Renal cortical epithelial cell (primary cell): Measurements from ENCODE around the gene PLEKHA3. TPM values are rescaled to one million over a fixed set of nuclear protein-coding genes. Genes with fewer than 3 reads are reported as not detected.
A peak's percentile ranks its signal among the peaks of the same experiment; 100 is the strongest.
"Not testable (repeated sequence)": the region's sequence is repeated elsewhere in the genome, so short reads cannot be mapped to it uniquely, and the experiment has no call there.

Experiments
- DNase-seq: peaks from one replicate; pipeline ENCODE4 v3.0.0-alpha.2; 2011; ENCODE audit warnings: low read depth
- total RNA-seq: library from RNA; depleted of rRNA; stranded (reverse); fragments of >200 nt; gene quantifications from 2 replicates; pipeline ENCODE4 v1.2.3, GENCODE V29; 2014

The PLEKHA3 gene
- total RNA-seq: 5.7 and 22.8 TPM in 2 replicates

- peak; percentile 86 for DNase-seq
These were observed at the start of gene PLEKHA3 for GRCh38 chr2:178480227-178481181. PLEKHA3 (plus strand) TSS chr2:178480457; CDS start chr2:178480870, 413 bp downstream.

- no peak for DNase-seq
These were observed 43.6 kb upstream of the PLEKHA3 start for GRCh38 chr2:178436662-178437061.

DNA sequence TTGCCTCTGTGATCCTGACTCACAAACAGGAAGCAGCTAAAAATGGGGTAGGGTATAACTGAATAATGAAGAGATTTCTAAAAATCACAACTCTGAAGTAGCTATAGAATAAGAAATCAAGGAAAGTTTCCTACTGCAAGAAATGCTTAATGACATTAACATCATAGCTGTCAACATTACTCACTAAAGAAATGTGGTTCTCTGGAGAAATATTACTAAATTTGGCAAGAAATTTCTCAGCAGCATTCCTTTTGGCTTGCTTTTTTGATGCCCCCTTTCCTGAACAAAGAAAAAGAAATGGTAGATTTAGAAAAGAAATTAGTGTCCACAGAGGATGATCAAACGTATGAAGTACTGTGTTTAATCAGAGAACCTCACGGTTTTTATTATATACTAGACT is 38.8 kb upstream of the PLEKHA3 start:
- no peak for DNase-seq

DNA sequence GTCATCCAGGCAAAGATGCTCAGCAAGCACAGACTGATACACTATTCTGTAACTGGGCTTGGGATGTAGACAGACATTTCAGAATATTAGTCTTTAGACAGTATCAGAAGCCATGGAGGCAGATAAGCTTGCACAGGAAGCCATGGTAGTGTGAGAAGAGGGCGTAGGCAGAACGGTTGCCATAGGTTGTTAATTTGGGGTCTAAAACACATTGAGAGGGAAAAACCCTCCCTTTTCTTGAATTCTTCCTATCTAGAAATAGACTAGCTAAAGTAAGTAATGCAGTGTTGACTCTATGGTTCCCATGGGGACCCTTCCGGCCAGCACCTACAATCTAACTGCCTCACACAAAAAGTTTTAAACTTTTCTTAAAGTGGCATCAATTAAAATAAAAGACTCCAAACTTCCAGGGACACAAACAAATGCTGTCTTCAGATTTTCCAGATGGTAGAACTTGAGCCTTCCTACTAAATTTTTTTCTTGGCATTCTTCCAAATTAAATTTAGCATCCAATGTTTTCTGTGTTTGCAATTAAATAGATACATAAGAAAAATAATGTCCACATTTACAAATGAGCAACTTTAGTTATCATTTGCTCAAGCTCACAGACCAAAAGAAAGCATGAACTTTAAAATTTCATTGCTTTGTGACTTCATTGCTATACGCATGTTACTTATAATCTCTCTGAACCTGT is 31.1 kb upstream of the PLEKHA3 start:
- DNase-seq: no peak

GRCh38 chr2:178449700-178450523 is 30.3 kb upstream of the PLEKHA3 start:
- peak; percentile 19 for DNase-seq

DNA sequence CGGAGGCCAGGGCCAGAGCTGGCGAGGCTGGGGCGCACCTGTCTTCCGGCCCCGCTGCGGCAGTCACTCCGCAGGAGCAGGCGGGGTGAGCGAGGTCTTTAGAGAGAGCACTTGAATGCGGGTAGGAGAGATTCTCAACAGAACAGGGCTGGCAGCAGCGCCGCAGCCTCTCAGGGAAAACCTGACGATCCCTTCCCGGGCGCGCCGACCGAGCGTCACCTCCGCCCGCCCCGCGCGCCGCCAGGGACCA is 29.8 kb upstream of the PLEKHA3 start:
- DNase-seq: no peak

- peak; percentile 85 for DNase-seq
These were observed 29.3 kb upstream of the PLEKHA3 start, which contains the start of the genes PJVK and PRKRA for GRCh38 chr2:178450774-178451525. PJVK (plus strand) TSS chr2:178451378; CDS start chr2:178453410, 2,032 bp downstream. PRKRA (minus strand) TSS chr2:178451175; CDS start chr2:178451030, 145 bp downstream.

GRCh38 chr2:178452334-178452733 is 27.9 kb upstream of the PLEKHA3 start:
- no peak for DNase-seq

GRCh38 chr2:178452870-178453269 is 27.4 kb upstream of the PLEKHA3 start:
- no peak for DNase-seq

DNA sequence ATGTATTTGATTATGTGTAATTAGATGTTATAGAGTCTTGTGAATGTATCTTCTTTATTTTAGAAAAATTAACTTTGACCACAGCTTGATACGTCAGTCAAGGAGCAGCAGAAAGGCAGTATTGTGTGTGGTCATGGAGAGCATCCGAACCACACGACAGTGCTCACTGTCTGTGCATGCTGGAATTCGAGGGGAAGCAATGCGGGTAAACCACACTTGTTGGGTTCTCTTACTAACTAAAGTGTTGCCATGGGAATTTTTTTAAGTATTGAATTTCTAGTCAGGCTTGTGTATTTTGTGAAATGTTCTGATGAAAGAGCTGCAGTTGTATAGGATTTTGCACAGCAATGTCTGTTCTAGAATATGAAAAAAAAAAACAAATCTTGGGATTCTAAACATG is 24.3 kb upstream of the PLEKHA3 start:
- DNase-seq: no peak

- DNase-seq: no peak
These were observed 22.8 kb upstream of the PLEKHA3 start for GRCh38 chr2:178457390-178457886.

DNA sequence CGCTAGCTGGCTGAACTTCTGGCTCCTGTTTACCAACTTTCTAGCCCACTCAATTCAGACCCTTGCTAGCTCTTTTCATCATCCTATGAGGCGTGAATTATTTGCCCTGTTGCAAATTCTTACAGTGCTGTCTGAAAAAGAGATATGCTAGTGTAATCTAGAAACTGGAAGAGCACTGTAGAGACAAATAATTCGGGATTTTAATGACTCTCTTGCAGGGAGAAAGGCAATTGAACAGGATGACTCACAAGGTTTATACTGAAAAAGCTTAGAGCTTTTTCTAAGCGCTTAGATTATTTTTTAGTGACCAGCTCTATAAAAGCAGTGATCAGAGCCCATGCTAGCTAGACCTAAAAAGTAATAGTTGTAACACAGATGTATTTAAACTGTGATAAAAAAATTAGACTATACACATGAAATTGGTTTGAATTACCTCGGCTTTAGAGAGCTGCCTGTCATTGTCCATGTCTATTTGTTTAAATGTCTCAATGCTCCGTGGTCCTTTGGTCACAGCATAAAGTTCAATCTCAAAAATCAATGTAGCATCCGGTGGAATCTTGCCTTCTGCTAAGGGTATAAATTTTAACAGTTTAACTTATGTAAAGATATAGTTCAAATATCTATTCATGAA is 10.9 kb upstream of the PLEKHA3 start:
- DNase-seq: no peak

GRCh38 chr2:178471313-178471712 is 8.9 kb upstream of the PLEKHA3 start:
- DNase-seq: not testable (repeated sequence)

DNA sequence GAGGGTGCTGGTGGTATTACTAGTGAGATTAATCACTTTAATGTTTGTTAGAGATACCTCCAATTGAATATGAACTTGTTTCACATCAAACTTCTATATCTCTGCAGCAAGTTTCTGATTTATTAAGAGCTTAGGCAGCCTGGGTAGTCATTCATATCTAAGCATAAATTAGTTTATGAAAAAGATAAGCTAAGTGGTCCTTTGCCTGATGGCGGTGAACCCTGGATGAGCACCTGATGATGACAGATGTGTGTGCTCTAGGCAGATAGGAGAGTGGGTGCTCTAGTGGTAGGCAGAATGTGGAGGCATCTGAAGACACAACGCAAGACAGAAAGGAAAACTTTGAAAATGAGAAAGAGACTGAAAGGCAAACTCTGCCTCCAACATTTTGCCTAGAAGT is 6.9 kb upstream of the PLEKHA3 start:
- no peak for DNase-seq

DNA sequence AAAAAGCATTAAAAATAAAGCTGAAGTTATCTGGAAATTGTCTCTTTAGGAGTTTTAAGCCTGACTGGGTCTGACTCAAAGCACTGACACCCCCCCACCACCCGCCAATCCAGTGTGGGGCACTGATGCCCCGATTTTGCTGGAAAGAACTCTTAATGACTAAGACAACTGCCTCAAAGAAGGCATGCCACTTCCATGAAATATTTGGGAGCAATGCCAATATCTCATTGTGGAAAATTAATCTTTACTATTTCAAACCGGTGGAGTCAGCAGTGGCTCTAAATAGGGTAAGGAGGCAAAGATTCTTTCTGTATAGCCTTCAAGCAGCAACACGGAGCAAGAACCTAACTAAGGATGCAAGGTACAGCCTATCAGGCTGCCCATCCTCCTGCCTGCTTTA is 6.3 kb upstream of the PLEKHA3 start:
- DNase-seq: no peak

DNA sequence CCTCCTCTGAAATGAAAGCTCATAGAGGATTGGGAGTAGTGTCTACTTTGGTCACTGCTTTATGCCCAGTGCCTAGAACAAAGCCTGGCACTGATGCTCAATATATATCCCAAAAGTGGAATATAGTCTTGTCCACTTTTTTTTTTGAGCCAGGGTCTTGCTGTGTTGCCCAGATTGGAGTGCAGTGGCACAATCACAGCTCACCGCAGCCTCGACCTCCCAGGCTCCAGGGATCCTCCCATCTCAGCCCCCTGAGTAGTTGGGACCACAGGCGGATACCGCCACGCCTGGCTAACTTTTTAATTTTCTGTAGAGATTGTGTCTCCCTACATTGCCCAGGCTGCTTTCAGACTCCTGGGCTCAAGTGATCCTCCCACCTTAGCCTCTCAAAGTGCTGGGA is 5.7 kb upstream of the PLEKHA3 start:
- DNase-seq: no peak

DNA sequence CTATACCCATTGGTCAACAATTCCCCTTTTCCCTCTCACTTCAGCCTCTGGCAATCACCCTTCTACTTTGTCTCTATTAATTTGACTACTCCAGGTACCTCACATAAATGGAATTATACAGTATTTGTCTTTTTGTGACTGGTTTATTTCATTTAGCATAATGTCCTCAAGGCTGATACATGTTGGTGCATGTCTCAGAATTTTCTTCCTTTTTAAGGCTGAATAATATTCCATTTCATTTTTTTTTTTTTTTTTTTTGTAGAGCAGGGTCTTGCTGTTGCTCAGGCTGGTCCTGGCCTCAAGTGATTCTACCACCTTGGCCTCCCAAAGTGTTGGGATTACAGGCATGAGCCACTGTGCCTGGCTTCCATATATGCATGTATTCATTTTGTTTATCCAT is 3.8 kb upstream of the PLEKHA3 start:
- no peak for DNase-seq

DNA sequence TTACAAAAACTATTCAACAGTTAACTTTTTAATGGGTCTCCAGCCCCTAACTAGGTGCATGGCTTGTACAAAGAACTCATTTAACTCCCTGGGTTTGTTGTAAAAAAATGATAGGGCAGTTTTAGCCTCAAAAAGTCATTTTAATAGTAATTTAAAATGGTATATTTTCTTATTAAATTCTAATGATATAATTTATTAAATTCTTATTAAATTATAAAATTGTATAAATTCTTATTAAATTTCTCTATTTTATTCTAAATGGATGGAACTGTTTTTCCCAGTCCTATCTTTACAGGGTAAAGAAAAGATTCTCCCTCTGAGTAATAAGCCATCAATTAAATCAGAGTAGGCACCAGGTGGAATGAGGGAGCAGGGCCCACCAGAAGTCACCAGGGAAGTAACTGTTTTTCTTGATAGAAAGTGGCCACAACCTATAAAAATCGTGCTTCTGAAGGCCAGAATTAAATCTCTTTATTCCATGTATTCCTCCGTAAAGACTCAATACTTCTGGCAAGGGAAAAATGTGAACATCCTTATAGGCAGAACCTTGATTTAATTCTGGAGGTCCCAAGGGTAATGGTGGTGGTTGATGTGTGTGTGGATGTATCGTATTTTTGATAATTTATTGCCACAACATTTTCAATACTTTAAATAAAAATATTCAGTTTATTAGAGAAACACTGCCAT is 2.7 kb upstream of the PLEKHA3 start:
- DNase-seq: no peak

DNA sequence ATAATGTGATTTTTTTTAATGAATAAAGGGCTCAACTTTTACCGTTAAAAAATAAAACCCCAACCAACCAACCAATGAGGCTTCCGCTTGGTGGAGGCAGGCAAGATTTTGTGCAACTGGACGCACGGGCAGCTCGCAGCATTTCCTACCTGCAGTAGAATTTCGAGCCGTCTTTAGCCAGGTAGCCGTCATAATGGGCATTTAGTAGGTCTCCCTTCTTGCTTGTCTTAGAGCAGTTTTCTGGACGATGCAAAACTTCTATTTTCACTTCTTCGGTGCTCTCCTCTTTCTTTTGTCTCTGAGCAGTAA is 2.2 kb upstream of the PLEKHA3 start:
- peak; percentile 17 for DNase-seq
